GM19238 (cell line): ENCODE results near the gene CROT.

Experiments used
- DNase-seq: peaks from one replicate; pipeline ENCODE4 v3.0.0; 2011; ENCODE audit warnings: low spot score; ENCODE audit not compliant: insufficient read length

The CROT gene

GRCh38 chr7:87414794-87415188, 69.3 kb downstream of the CROT start:
- DNase-seq = no peak

GRCh38 chr7:87416682-87417587, 71.5 kb downstream of the CROT start:
- no peak for DNase-seq

DNA sequence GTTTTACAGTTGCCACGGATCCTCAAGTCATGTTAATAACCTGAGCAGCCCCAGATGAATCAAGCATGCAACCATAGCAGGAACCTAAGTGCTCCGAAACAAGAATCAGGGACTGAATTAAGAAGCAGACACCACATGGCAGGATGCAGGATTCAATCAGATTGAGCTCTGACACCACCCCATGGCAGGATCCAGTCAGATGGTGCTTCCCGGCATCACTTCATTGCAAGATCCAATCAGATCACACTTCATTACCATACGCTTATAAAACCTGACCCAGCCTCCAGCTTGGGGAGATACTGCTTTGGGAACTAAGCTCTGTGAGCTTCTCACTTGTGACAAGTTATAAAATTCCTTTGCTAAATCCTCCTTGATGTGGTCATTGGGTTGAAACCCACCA, 74.7 kb downstream of the CROT start:
- DNase-seq = no peak

DNA sequence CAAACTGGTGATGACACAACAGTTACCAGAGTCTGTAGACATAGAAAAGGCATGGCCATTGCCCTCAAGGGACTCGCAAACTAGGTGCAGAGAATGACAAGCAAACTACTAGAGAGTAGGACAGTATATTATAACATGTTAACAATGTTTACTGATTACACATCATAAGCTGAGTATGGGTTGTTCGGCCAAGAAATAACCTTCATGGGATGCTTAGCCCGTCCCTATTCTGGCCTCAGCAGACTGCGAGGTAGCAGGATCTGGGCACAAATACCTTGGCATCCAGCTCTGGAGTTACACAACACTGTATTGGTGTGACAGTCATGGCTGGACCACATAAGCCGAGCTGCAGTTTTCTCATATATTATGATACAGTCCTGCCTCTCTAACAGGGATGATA, 78.6 kb downstream of the CROT start:
- no peak for DNase-seq

DNA sequence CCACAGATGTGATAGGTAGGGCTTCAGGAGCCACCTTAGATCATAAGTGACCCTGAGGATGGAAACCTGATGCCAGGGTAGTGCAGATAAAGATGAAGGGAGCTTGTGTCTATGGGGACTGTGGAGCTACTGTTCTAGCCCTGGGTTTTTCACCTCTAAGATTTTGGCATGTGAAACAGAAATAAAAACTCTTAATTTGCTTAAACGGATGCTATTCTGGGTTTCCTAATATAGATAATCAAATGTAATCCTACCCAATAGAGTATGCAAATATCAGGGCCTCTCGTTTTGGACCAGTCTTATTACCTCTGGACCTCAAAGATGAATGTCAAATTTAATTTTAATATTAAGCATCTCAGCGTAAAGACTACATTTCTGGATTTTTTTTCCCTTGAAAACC, 80.7 kb downstream of the CROT start:
- DNase-seq = no peak

DNA sequence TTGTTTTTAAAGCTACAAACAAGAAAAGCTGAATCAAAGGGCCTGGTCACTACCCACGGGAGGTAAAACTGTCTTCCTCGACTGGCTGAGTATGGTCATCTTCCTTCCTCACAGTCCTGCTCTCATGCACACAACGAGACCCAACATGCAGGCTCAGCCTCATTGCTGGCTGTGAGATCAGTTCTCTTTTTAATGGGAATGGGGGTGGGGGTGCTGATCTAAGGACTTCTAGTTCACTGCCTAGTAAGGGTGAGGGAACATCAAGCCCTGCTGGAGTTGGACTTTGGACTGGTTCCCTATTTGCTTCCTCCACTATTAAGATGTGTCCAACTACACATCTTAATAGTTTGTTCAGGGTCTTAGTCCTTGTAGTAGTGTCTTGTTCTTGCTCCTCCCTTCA, 81.8 kb downstream of the CROT start:
- no peak for DNase-seq

GRCh38 chr7:87432536-87432935, 87.1 kb downstream of the CROT start:
- DNase-seq = no peak

DNA sequence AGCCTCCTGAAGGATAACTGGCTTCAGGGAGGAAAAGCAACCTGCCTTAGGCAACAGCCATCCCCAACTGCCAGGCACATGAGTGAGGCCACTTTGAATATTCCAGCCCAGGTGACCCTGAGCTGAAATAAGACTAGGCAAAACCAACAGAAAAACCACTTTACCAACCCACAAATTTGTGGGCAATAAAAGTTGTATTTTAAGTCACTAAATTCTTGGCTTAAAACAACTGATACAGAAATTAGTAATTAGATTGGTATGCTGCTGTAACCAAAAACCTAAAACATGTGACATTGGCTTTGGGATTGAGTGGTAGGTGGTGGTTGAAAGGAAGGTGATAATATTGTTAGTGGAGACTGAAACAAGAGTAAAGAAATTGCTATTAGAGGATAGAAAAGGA, 90.1 kb downstream of the CROT start:
- DNase-seq = no peak

GRCh38 chr7:87445897-87446296, 100.4 kb downstream of the CROT start:
- DNase-seq = no peak

GRCh38 chr7:87447116-87447635, 101.7 kb downstream of the CROT start:
- DNase-seq = no peak

DNA sequence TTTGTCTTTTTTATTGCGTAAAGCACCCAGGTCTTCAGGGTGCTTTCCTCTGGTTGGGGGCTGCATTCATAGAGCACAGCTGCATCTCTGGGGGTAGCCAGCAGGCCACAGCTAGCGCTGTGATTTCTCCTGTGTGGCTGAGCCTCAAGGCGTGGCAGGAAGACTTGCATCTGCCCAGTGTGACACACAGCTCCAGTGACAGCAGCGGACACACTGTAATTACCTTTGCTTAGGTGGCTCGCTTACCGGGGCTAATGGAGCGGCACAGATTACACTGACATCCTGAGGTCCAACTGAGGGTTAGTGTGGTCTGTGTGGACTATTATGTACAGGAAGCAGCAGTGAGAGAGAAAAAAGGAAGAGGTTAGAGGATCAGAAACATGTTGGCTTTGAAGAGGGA, 102.9 kb downstream of the CROT start:
- no peak for DNase-seq
